ENCODE data around the gene DYNLRB1.
A peak's percentile ranks its signal among the peaks of the same experiment; 100 is the strongest.
"Not testable (repeated sequence)": the region's sequence is repeated elsewhere in the genome, so short reads cannot be mapped to it uniquely, and the experiment has no call there.

DYNLRB1 gene

DNA sequence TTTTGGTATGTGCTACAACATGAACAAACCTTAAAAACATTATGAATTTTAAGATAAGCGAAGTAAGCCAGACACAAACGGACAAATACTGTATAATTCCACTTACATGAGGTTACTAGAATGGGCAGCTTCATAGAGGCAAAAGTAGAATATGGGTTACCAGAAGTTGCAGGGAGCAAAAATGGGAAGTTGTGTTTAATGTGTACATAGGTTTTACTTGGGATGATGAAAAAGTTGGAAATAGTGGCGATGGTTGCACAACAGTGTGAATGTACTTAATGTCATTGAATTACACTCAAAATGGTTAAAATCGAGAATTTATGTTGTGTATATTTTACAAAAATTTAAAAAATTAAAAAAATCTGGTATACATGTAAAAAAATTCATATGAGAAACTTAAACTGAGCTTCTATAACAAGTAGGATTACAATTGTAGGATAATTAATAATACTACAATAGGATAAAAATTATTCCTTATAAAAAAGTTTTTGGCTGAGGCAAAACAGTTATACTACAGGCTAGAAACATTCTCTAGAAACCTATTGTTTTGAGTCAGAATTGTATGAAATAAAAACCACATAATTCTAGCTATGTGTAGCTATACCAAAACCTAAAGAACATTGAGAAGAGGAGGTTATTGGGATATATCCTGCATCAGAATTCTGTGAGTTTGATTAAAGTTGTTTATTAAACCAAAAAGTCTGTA lies 24.8 kb upstream of the DYNLRB1 start:
- no peaks in the 10 kb centered on the region for H3K27me3 ChIP-seq (ENCODE audit: insufficient read depth, poor library complexity, severe bottlenecking)
- H3K27ac ChIP-seq (ENCODE audit: poor library complexity, severe bottlenecking) = no peak overlapping the region
- H3K4me3 ChIP-seq (ENCODE audit: severe bottlenecking) = no peak overlapping the region
- H3K36me3 ChIP-seq (ENCODE audit: low read depth) = peaks cover 100% of the 10 kb centered on the region
- H3K9me3 ChIP-seq (ENCODE audit: severe bottlenecking) = no peaks in the 10 kb centered on the region
- ATAC-seq (ENCODE audit: low read depth) = no peak
- no peak for TF ChIP-seq CTCF (IDR thresholded peaks at IDR 0.05; ENCODE audit: poor library complexity, severe bottlenecking)
- no peak for DNase-seq (ENCODE audit: low spot score)
- no peaks in the 10 kb centered on the region for H3K4me1 ChIP-seq (ENCODE audit: insufficient read depth, poor library complexity, severe bottlenecking)

- Histone ChIP-seq H3K36me3 (ENCODE audit: low read depth) (peaks cover 100% of the 10 kb centered on the region), H3K4me1 (ENCODE audit: insufficient read depth, poor library complexity, severe bottlenecking) (no peaks in the 10 kb centered on the region), H3K9me3 (ENCODE audit: severe bottlenecking) (no peaks in the 10 kb centered on the region), H3K27ac (ENCODE audit: poor library complexity, severe bottlenecking) (no peak overlapping the region), H3K27me3 (ENCODE audit: insufficient read depth, poor library complexity, severe bottlenecking) (no peaks in the 10 kb centered on the region), H3K4me3 (ENCODE audit: severe bottlenecking) (no peak overlapping the region)
- ATAC-seq (ENCODE audit: low read depth) (no peak), DNase-seq (ENCODE audit: low spot score) (no peak)
- TF ChIP-seq CTCF (IDR thresholded peaks at IDR 0.05; ENCODE audit: poor library complexity, severe bottlenecking) = no peak
Measured at GRCh38 chr20:34491932-34492509, 24.2 kb upstream of the DYNLRB1 start.

DNA sequence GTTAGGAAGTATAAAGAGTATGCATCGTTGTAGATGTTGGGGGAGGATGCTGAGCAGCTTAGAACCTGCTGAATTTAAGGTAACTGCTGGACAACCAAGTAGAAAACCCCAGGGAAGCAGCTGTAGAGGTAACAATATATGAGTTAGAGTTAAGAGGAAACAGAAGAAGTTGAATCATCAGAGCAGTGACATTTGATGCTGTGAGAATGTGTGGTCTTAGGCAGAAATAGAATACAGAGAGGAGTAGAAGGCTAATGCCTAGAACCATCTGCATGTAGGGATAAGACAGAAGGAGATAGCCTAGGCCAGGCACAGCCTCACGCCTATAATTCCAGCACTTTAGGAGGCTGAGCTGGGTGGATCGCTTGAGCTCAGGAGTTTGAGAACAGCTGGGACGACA lies 22.6 kb upstream of the DYNLRB1 start:
- peak; percentile 21 for ATAC-seq (ENCODE audit: low read depth)
- Histone ChIP-seq H3K4me3 (ENCODE audit: severe bottlenecking) (no peak overlapping the region), H3K4me1 (ENCODE audit: insufficient read depth, poor library complexity, severe bottlenecking) (no peaks in the 10 kb centered on the region), H3K36me3 (ENCODE audit: low read depth) (peaks cover 98% of the 10 kb centered on the region), H3K9me3 (ENCODE audit: severe bottlenecking) (no peaks in the 10 kb centered on the region), H3K27me3 (ENCODE audit: insufficient read depth, poor library complexity, severe bottlenecking) (no peaks in the 10 kb centered on the region), H3K27ac (ENCODE audit: poor library complexity, severe bottlenecking) (no peak overlapping the region)
- no peak for TF ChIP-seq CTCF (IDR thresholded peaks at IDR 0.05; ENCODE audit: poor library complexity, severe bottlenecking)
- no peak for DNase-seq (ENCODE audit: low spot score)

DNA sequence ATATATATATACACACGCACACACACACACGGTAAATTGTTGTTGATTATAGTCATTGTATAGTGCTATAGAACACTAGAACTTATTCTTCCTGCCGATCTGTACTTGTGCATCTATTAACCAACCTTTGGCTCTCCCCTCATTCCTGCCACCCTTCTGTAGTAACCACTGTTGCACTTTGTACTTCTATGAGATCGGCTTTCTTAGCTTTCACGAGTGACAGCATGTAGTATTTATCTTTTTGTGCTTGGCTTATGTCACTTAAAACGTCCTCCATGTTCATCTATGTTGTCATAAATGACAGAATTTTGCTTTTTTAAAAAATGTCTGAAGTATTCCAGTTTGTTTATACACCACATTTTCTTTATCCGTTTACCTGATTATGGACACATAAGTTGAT lies 20.9 kb upstream of the DYNLRB1 start:
- peaks cover 95% of the 10 kb centered on the region for H3K36me3 ChIP-seq (ENCODE audit: low read depth)
- no peaks in the 10 kb centered on the region for H3K27me3 ChIP-seq (ENCODE audit: insufficient read depth, poor library complexity, severe bottlenecking)
- ATAC-seq (ENCODE audit: low read depth) = no peak
- H3K4me1 ChIP-seq (ENCODE audit: insufficient read depth, poor library complexity, severe bottlenecking) = peaks cover 7% of the 10 kb centered on the region
- DNase-seq (ENCODE audit: low spot score) = no peak
- no peak overlapping the region for H3K27ac ChIP-seq (ENCODE audit: poor library complexity, severe bottlenecking)
- H3K9me3 ChIP-seq (ENCODE audit: severe bottlenecking) = no peaks in the 10 kb centered on the region
- no peak overlapping the region for H3K4me3 ChIP-seq (ENCODE audit: severe bottlenecking)
- no peak for TF ChIP-seq CTCF (IDR thresholded peaks at IDR 0.05; ENCODE audit: poor library complexity, severe bottlenecking)

DNA sequence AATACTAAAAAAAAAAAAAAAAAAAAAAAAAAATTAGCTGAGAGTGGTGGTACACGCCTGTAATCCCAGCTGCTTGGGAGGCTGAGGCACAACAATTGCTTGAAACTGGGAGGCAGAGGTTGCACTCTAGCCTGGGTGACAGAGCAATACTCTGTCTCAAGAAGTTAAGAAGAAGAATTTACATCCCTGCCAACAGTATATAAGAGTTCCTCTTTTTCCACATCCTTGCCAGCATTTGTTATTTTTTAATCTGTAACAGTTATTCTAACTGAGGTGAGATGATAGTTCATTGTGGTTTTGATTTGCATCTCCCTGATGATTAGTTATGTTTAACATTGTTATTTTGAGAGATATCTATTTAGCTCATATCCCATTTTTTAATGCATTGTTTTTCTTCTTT lies 20.3 kb upstream of the DYNLRB1 start:
- DNase-seq (ENCODE audit: low spot score) (no peak), ATAC-seq (ENCODE audit: low read depth) (no peak)
- Histone ChIP-seq H3K4me3 (ENCODE audit: severe bottlenecking) (no peak overlapping the region), H3K27ac (ENCODE audit: poor library complexity, severe bottlenecking) (no peak overlapping the region), H3K9me3 (ENCODE audit: severe bottlenecking) (no peaks in the 10 kb centered on the region), H3K36me3 (ENCODE audit: low read depth) (peaks cover 95% of the 10 kb centered on the region), H3K4me1 (ENCODE audit: insufficient read depth, poor library complexity, severe bottlenecking) (peaks cover 7% of the 10 kb centered on the region), H3K27me3 (ENCODE audit: insufficient read depth, poor library complexity, severe bottlenecking) (no peaks in the 10 kb centered on the region)
- TF ChIP-seq CTCF (IDR thresholded peaks at IDR 0.05; ENCODE audit: poor library complexity, severe bottlenecking) = no peak

DNA sequence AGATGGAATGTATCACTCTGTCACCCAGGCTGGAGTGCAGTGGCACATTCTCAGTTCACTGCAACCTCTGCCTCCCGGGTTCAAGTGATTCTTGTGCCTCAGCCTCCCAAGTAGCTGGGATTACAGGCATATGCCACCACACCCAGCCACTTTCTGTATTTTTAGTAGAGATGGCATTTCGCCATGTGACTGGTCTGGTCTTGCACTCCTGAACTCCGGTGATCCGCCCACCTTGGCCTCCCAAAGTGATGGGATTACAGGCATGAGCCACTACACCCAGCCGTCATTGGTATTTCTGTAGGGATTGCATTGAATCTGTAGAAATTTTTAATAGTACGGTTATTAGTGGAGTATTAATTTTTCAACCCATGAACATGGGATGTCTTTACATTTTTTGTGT lies 18.6 kb upstream of the DYNLRB1 start:
- not testable (repeated sequence) for H3K4me3 ChIP-seq (ENCODE audit: severe bottlenecking); H3K4me1 ChIP-seq (ENCODE audit: insufficient read depth, poor library complexity, severe bottlenecking); H3K27ac ChIP-seq (ENCODE audit: poor library complexity, severe bottlenecking); H3K27me3 ChIP-seq (ENCODE audit: insufficient read depth, poor library complexity, severe bottlenecking); DNase-seq (ENCODE audit: low spot score); ATAC-seq (ENCODE audit: low read depth); H3K9me3 ChIP-seq (ENCODE audit: severe bottlenecking)
- H3K36me3 ChIP-seq (ENCODE audit: low read depth) = peaks cover 95% of the 10 kb centered on the region

All from RWPE2 (cell line).